Ishikawa (cell line): Measurements from ENCODE around the gene UBE2D3.

Experiments
- CEBPB ChIP-seq: IDR thresholded peaks from 2 replicates; pipeline ENCODE4 v1.6.1; 2012
- CREB1 ChIP-seq: IDR thresholded peaks from 2 replicates; pipeline ENCODE4 v1.6.1; 2012; ENCODE audit warnings: low read depth
- EGR1 ChIP-seq: IDR thresholded peaks from 2 replicates; pipeline ENCODE4 v1.6.1; 2012
- EP300 ChIP-seq: IDR thresholded peaks from 2 replicates; pipeline ENCODE4 v1.6.1; 2012; ENCODE audit warnings: borderline replicate concordance
- FOXM1 ChIP-seq: IDR thresholded peaks from 2 replicates; pipeline ENCODE4 v1.6.1; 2012; ENCODE audit warnings: low read depth, borderline replicate concordance
- NFIC ChIP-seq: IDR thresholded peaks from 2 replicates; pipeline ENCODE4 v1.6.1; 2012
- RAD21 ChIP-seq: IDR thresholded peaks from 2 replicates; pipeline ENCODE4 v1.6.1; 2012; ENCODE audit warnings: low read depth
- TAF1 ChIP-seq: IDR thresholded peaks from 2 replicates; pipeline ENCODE4 v1.6.1; 2012; ENCODE audit warnings: low read depth, mild to moderate bottlenecking
- TCF12 ChIP-seq: IDR thresholded peaks from 2 replicates; pipeline ENCODE4 v1.6.1; 2012; ENCODE audit warnings: low read depth
- TEAD4 ChIP-seq: IDR thresholded peaks from 2 replicates; pipeline ENCODE4 v1.6.1; 2012
- YY1 ChIP-seq: IDR thresholded peaks from 2 replicates; pipeline ENCODE4 v1.6.1; 2012; ENCODE audit warnings: low read depth
- ZBTB7A ChIP-seq: IDR thresholded peaks from 2 replicates; pipeline ENCODE4 v1.6.1; 2012; ENCODE audit warnings: low read depth
- TF ChIP-seq, protein P1 (sequence below): IDR thresholded peaks from 2 replicates; pipeline ENCODE4 v1.6.1; 2012
- TF ChIP-seq, protein P2 (sequence below): IDR thresholded peaks from 2 replicates; pipeline ENCODE4 v1.6.1; 2012
- TF ChIP-seq, protein P3 (sequence below): IDR thresholded peaks from 2 replicates; pipeline ENCODE4 v1.6.1; 2012; ENCODE audit warnings: low read depth, mild to moderate bottlenecking

Gene UBE2D3

GRCh38 chr4:102824398-102824797 lies 3.0 kb downstream of the UBE2D3 start:
- TF ChIP-seq TAF1 = no peak
- no peak for TF ChIP-seq YY1
- TF ChIP-seq, protein P1, sequence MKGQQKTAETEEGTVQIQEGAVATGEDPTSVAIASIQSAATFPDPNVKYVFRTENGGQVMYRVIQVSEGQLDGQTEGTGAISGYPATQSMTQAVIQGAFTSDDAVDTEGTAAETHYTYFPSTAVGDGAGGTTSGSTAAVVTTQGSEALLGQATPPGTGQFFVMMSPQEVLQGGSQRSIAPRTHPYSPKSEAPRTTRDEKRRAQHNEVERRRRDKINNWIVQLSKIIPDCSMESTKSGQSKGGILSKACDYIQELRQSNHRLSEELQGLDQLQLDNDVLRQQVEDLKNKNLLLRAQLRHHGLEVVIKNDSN = no peak
- TF ChIP-seq FOXM1 = no peak
- TF ChIP-seq, protein P2, sequence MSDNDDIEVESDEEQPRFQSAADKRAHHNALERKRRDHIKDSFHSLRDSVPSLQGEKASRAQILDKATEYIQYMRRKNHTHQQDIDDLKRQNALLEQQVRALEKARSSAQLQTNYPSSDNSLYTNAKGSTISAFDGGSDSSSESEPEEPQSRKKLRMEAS = no peak

- no peak for TF ChIP-seq CREB1
- no peak for TF ChIP-seq ZBTB7A
- no peak for TF ChIP-seq EP300
- TF ChIP-seq TCF12 = no peak
- TF ChIP-seq YY1 = no peak
- TF ChIP-seq TAF1 = no peak
- no peak for TF ChIP-seq FOXM1
- no peak for TF ChIP-seq RAD21
- TF ChIP-seq EGR1 = no peak
- TF ChIP-seq NFIC = no peak
- TF ChIP-seq, protein P1 = no peak
- TF ChIP-seq, protein P3, sequence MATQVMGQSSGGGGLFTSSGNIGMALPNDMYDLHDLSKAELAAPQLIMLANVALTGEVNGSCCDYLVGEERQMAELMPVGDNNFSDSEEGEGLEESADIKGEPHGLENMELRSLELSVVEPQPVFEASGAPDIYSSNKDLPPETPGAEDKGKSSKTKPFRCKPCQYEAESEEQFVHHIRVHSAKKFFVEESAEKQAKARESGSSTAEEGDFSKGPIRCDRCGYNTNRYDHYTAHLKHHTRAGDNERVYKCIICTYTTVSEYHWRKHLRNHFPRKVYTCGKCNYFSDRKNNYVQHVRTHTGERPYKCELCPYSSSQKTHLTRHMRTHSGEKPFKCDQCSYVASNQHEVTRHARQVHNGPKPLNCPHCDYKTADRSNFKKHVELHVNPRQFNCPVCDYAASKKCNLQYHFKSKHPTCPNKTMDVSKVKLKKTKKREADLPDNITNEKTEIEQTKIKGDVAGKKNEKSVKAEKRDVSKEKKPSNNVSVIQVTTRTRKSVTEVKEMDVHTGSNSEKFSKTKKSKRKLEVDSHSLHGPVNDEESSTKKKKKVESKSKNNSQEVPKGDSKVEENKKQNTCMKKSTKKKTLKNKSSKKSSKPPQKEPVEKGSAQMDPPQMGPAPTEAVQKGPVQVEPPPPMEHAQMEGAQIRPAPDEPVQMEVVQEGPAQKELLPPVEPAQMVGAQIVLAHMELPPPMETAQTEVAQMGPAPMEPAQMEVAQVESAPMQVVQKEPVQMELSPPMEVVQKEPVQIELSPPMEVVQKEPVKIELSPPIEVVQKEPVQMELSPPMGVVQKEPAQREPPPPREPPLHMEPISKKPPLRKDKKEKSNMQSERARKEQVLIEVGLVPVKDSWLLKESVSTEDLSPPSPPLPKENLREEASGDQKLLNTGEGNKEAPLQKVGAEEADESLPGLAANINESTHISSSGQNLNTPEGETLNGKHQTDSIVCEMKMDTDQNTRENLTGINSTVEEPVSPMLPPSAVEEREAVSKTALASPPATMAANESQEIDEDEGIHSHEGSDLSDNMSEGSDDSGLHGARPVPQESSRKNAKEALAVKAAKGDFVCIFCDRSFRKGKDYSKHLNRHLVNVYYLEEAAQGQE = no peak
- no peak for TF ChIP-seq TEAD4
- TF ChIP-seq, protein P2 = no peak
These were observed 3.5 kb downstream of the UBE2D3 start for GRCh38 chr4:102823897-102824296.

DNA sequence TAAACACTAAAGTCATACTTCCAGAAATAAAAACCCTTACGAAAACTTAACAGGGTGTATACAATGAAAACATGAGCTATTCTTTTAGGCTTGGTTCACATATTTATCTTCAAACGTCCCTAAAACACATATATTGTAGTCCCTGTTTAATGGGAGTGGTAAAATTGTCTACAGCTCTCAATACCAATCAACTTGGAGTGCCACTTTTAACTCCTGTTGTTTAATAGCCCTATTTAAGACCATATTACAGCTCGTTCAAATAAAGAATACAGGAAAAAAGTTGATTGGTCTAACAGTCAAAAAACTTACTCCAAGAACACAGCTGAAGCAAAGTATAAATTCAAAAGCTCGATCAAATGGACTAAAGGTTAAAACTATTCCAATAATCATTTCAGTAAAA lies 3.9 kb downstream of the UBE2D3 start:
- TF ChIP-seq CEBPB (no peak), TEAD4 (no peak), TAF1 (no peak), ZBTB7A (no peak), NFIC (no peak), RAD21 (no peak), FOXM1 (no peak), EGR1 (no peak), CREB1 (no peak), EP300 (no peak), TCF12 (no peak), YY1 (no peak)
- TF ChIP-seq, protein P1 = no peak
- TF ChIP-seq, protein P3 = no peak
- TF ChIP-seq, protein P2 = no peak

GRCh38 chr4:102819588-102820365 lies 7.6 kb downstream of the UBE2D3 start:
- no peak for TF ChIP-seq NFIC
- TF ChIP-seq RAD21 = no peak
- TF ChIP-seq ZBTB7A = no peak
- TF ChIP-seq TEAD4 = no peak
- TF ChIP-seq TCF12 = no peak
- no peak for TF ChIP-seq EGR1
- TF ChIP-seq FOXM1 = no peak
- TF ChIP-seq CEBPB = no peak
- TF ChIP-seq, protein P3 = no peak
- TF ChIP-seq EP300 = no peak
- TF ChIP-seq TAF1 = no peak
- TF ChIP-seq, protein P1 = no peak
- no peak for TF ChIP-seq YY1
- TF ChIP-seq, protein P2 = no peak
- no peak for TF ChIP-seq CREB1
